SJCRH30 (cell line): ENCODE measurements around the gene RNPC3. TPM values are rescaled to one million over a fixed set of nuclear protein-coding genes. Genes with fewer than 3 reads are reported as not detected.
"Not testable (repeated sequence)": the region's sequence is repeated elsewhere in the genome, so short reads cannot be mapped to it uniquely, and the experiment has no call there.

Experiments used
- DNase-seq, 2 experiments: peaks; one replicate each; pipeline ENCODE4 v3.0.0-alpha.2; 2015 to 2020
- H3K27ac ChIP-seq: fragments of 250-450 bp; sonication (Bioruptor Pico); 2 replicates; pipeline ENCODE4 v1.5.1; 2020; ENCODE audit warnings: mild to moderate bottlenecking, moderate library complexity
- H3K27me3 ChIP-seq: fragments of 250-450 bp; sonication (Bioruptor Pico); 2 replicates; pipeline ENCODE4 v1.5.1; 2020; ENCODE audit warnings: mild to moderate bottlenecking, moderate library complexity
- H3K36me3 ChIP-seq: fragments of 250-450 bp; sonication (Bioruptor Pico); 2 replicates; pipeline ENCODE4 v1.5.1; 2020; ENCODE audit warnings: mild to moderate bottlenecking, moderate library complexity
- H3K4me1 ChIP-seq: fragments of 250-450 bp; sonication (Bioruptor Pico); 2 replicates; pipeline ENCODE4 v1.5.1; 2020; ENCODE audit warnings: mild to moderate bottlenecking, moderate library complexity
- H3K4me3 ChIP-seq: fragments of 250-450 bp; sonication (Bioruptor Pico); 2 replicates; pipeline ENCODE4 v1.5.1; 2020; ENCODE audit warnings: mild to moderate bottlenecking, moderate library complexity
- H3K9me3 ChIP-seq: fragments of 250-450 bp; sonication (Bioruptor Pico); replicated peaks from 2 replicates; pipeline ENCODE4 v1.5.1; 2020; ENCODE audit warnings: mild to moderate bottlenecking, moderate library complexity
- total RNA-seq: library from RNA; depleted of rRNA; stranded (reverse); fragments of >200 nt; shearing (Covaris generic); gene quantifications from 2 replicates; pipeline ENCODE4 v1.2.3, GENCODE V29; 2014

RNPC3 gene
- total RNA-seq, 1 experiment from 2014 or later, result 16.9 TPM

- no peaks in the 10 kb centered on the region for H3K4me1 ChIP-seq
- H3K4me3 ChIP-seq, result no peak overlapping the region
- no peak for DNase-seq
- H3K9me3 ChIP-seq, result no peaks in the 10 kb centered on the region
- no peaks in the 10 kb centered on the region for H3K27me3 ChIP-seq
- H3K27ac ChIP-seq, result no peak overlapping the region
- 0 out of 2 replicates have a peak, but pooled peaks cover 2% of the 10 kb centered on the region for H3K36me3 ChIP-seq
These were observed 2.2 kb upstream of the RNPC3 start for GRCh38 chr1:103523346-103523745.

- no peaks in the 10 kb centered on the region for H3K27me3 ChIP-seq
- no peaks in the 10 kb centered on the region for H3K4me1 ChIP-seq
- H3K36me3 ChIP-seq, result peaks cover 2% of the 10 kb centered on the region; the same call in 1 of the 2 replicates
- peak in 1 of 2 experiments; percentile 68 for DNase-seq
- peak overlapping the region; percentile 98 for H3K4me3 ChIP-seq
- no peak overlapping the region; the same call in 1 of the 2 replicates for H3K27ac ChIP-seq
- no peaks in the 10 kb centered on the region for H3K9me3 ChIP-seq
These were observed 339 bp upstream of the RNPC3 start for GRCh38 chr1:103525114-103525606.

GRCh38 chr1:103527331-103527730 is 1.8 kb downstream of the RNPC3 start:
- Histone ChIP-seq H3K4me1 (no peaks in the 10 kb centered on the region), H3K27ac (no peak overlapping the region), H3K9me3 (no peaks in the 10 kb centered on the region), H3K36me3 (peaks cover 2% of the 10 kb centered on the region; the same call in 1 of the 2 replicates), H3K27me3 (no peaks in the 10 kb centered on the region), H3K4me3 (no peak overlapping the region)
- no peak for DNase-seq

GRCh38 chr1:103529746-103530145 is 4.2 kb downstream of the RNPC3 start:
- no peak overlapping the region for H3K4me3 ChIP-seq
- H3K27ac ChIP-seq, result no peak overlapping the region
- no peak for DNase-seq
- H3K4me1 ChIP-seq, result no peaks in the 10 kb centered on the region
- H3K9me3 ChIP-seq, result no peaks in the 10 kb centered on the region
- H3K27me3 ChIP-seq, result no peaks in the 10 kb centered on the region
- H3K36me3 ChIP-seq, result peaks cover 2% of the 10 kb centered on the region; the same call in 1 of the 2 replicates

GRCh38 chr1:103538226-103538625 is 12.7 kb downstream of the RNPC3 start:
- no peaks in the 10 kb centered on the region for H3K4me1 ChIP-seq
- DNase-seq, result no peak
- H3K9me3 ChIP-seq, result no peaks in the 10 kb centered on the region
- H3K4me3 ChIP-seq, result no peak overlapping the region
- peaks cover 44% of the 10 kb centered on the region for H3K36me3 ChIP-seq
- H3K27ac ChIP-seq, result no peak overlapping the region
- no peaks in the 10 kb centered on the region for H3K27me3 ChIP-seq

GRCh38 chr1:103541431-103541830 is 15.9 kb downstream of the RNPC3 start:
- H3K27ac ChIP-seq, result no peak overlapping the region
- H3K4me3 ChIP-seq, result no peak overlapping the region
- H3K9me3 ChIP-seq, result no peaks in the 10 kb centered on the region
- peaks cover 46% of the 10 kb centered on the region for H3K36me3 ChIP-seq
- DNase-seq, result no peak
- no peaks in the 10 kb centered on the region for H3K4me1 ChIP-seq
- no peaks in the 10 kb centered on the region for H3K27me3 ChIP-seq

GRCh38 chr1:103546496-103546895 is 21.0 kb downstream of the RNPC3 start:
- H3K36me3 ChIP-seq, result peaks cover 49% of the 10 kb centered on the region
- no peaks in the 10 kb centered on the region for H3K9me3 ChIP-seq
- no peak overlapping the region for H3K27ac ChIP-seq
- H3K27me3 ChIP-seq, result no peaks in the 10 kb centered on the region
- no peak overlapping the region for H3K4me3 ChIP-seq
- no peaks in the 10 kb centered on the region for H3K4me1 ChIP-seq
- no peak for DNase-seq

- peaks cover 47% of the 10 kb centered on the region for H3K36me3 ChIP-seq
These were observed 22.3 kb downstream of the RNPC3 start for GRCh38 chr1:103547840-103548239.

GRCh38 chr1:103560427-103560826 is 34.9 kb downstream of the RNPC3 start:
- Histone ChIP-seq H3K4me1 (0 out of 2 replicates have a peak, but pooled peaks cover 4% of the 10 kb centered on the region), H3K4me3 (no peak overlapping the region), H3K9me3 (no peaks in the 10 kb centered on the region), H3K27ac (no peak overlapping the region), H3K27me3 (no peaks in the 10 kb centered on the region), H3K36me3 (peaks cover 3% of the 10 kb centered on the region; the same call in 1 of the 2 replicates)
- DNase-seq, result no peak

More at GRCh38 chr1:103547840-103548239, 22.3 kb downstream of the RNPC3 start:
- no peak overlapping the region for H3K4me3 ChIP-seq
- H3K27ac ChIP-seq, result no peak overlapping the region
- no peak for DNase-seq
- H3K27me3 ChIP-seq, result no peaks in the 10 kb centered on the region
- no peaks in the 10 kb centered on the region for H3K9me3 ChIP-seq
- H3K4me1 ChIP-seq, result no peaks in the 10 kb centered on the region

- H3K36me3 ChIP-seq, H3K4me1 ChIP-seq, H3K9me3 ChIP-seq, DNase-seq, H3K4me3 ChIP-seq, H3K27me3 ChIP-seq, H3K27ac ChIP-seq: not testable (repeated sequence)
These were observed 35.6 kb downstream of the RNPC3 start for GRCh38 chr1:103561124-103561523.

- H3K9me3 ChIP-seq, result no peaks in the 10 kb centered on the region
- H3K4me3 ChIP-seq, result no peak overlapping the region
- no peaks in the 10 kb centered on the region for H3K27me3 ChIP-seq
- no peaks in the 10 kb centered on the region for H3K4me1 ChIP-seq
- no peak overlapping the region for H3K27ac ChIP-seq
- DNase-seq, result no peak
- H3K36me3 ChIP-seq, result no peaks in the 10 kb centered on the region
These were observed 36.3 kb downstream of the RNPC3 start for GRCh38 chr1:103561643-103562395.

GRCh38 chr1:103563056-103563455 is 37.6 kb downstream of the RNPC3 start:
- no peaks in the 10 kb centered on the region for H3K4me1 ChIP-seq
- H3K9me3 ChIP-seq, result no peaks in the 10 kb centered on the region
- H3K27me3 ChIP-seq, result no peaks in the 10 kb centered on the region
- H3K27ac ChIP-seq, result no peak overlapping the region
- no peak for DNase-seq
- no peak overlapping the region for H3K4me3 ChIP-seq
- H3K36me3 ChIP-seq, result no peaks in the 10 kb centered on the region

- no peak for DNase-seq
- Histone ChIP-seq H3K4me1 (no peaks in the 10 kb centered on the region), H3K27me3 (no peaks in the 10 kb centered on the region), H3K36me3 (no peaks in the 10 kb centered on the region), H3K4me3 (no peak overlapping the region), H3K27ac (no peak overlapping the region), H3K9me3 (no peaks in the 10 kb centered on the region)
These were observed 44.0 kb downstream of the RNPC3 start for GRCh38 chr1:103569493-103569892.

GRCh38 chr1:103571289-103571688 is 45.8 kb downstream of the RNPC3 start, which contains the start of gene AMY2B:
Gene AMY2B (plus strand): TSS chr1:103571589. CDS start chr1:103571603, 14 bp downstream.
- H3K27ac ChIP-seq, H3K4me3 ChIP-seq, DNase-seq, H3K4me1 ChIP-seq, H3K9me3 ChIP-seq, H3K36me3 ChIP-seq, H3K27me3 ChIP-seq: not testable (repeated sequence)

GRCh38 chr1:103576065-103576464 is 50.6 kb downstream of the RNPC3 start:
- no peak for DNase-seq
- Histone ChIP-seq H3K4me1 (no peaks in the 10 kb centered on the region), H3K27ac (no peak overlapping the region), H3K9me3 (no peaks in the 10 kb centered on the region), H3K4me3 (no peak overlapping the region), H3K27me3 (peaks cover 3% of the 10 kb centered on the region; the same call in 1 of the 2 replicates), H3K36me3 (no peaks in the 10 kb centered on the region)
